ENCODE results near the gene SND1.

The SND1 gene

GRCh38 chr7:127651556-127652332 lies at the start of gene SND1:
Gene SND1 (plus strand): TSS chr7:127652194. CDS start chr7:127652374, 180 bp downstream.
- Mint-ChIP-seq H3K4me1 (ENCODE audit: low read depth) (peaks cover 41% of the 10 kb centered on the region), H3K4me3 (no peak within 1 kb of the TSS), H3K9me3 (no peaks in the 10 kb centered on the region), H3K27ac (peak within 1 kb of the TSS; percentile 99), H3K36me3 (ENCODE audit: low read depth) (peaks cover 29% of the 10 kb centered on the region), H3K27me3 (ENCODE audit: low read depth) (peaks cover 5% of the 10 kb centered on the region)
- peak; percentile 99 for DNase-seq (ENCODE audit: low spot score)

- Mint-ChIP-seq H3K9me3 (no peaks in the 10 kb centered on the region), H3K4me1 (ENCODE audit: low read depth) (no peaks in the 10 kb centered on the region), H3K4me3 (no peak overlapping the region), H3K36me3 (ENCODE audit: low read depth) (no peaks in the 10 kb centered on the region), H3K27me3 (ENCODE audit: low read depth) (no peaks in the 10 kb centered on the region), H3K27ac (no peak overlapping the region)
- no peak for DNase-seq (ENCODE audit: low spot score)
These were observed 43.5 kb upstream of the SND1 start for GRCh38 chr7:127608446-127608845.

- H3K4me3 Mint-ChIP-seq, result no peak overlapping the region
- H3K9me3 Mint-ChIP-seq, result no peaks in the 10 kb centered on the region
- H3K27ac Mint-ChIP-seq, result no peak overlapping the region
- no peaks in the 10 kb centered on the region for H3K4me1 Mint-ChIP-seq (ENCODE audit: low read depth)
- no peaks in the 10 kb centered on the region for H3K36me3 Mint-ChIP-seq (ENCODE audit: low read depth)
- DNase-seq (ENCODE audit: low spot score), result no peak
- H3K27me3 Mint-ChIP-seq (ENCODE audit: low read depth), result no peaks in the 10 kb centered on the region
These were observed 42.7 kb upstream of the SND1 start for GRCh38 chr7:127609297-127609696.

- Mint-ChIP-seq H3K36me3 (ENCODE audit: low read depth) (no peaks in the 10 kb centered on the region), H3K4me1 (ENCODE audit: low read depth) (no peaks in the 10 kb centered on the region), H3K27me3 (ENCODE audit: low read depth) (peaks cover 8% of the 10 kb centered on the region), H3K27ac (no peak overlapping the region), H3K9me3 (no peaks in the 10 kb centered on the region), H3K4me3 (no peak overlapping the region)
- DNase-seq (ENCODE audit: low spot score), result no peak
These were observed 39.7 kb upstream of the SND1 start for GRCh38 chr7:127612263-127612662.

GRCh38 chr7:127616724-127617123 lies 35.3 kb upstream of the SND1 start:
- no peaks in the 10 kb centered on the region for H3K4me1 Mint-ChIP-seq (ENCODE audit: low read depth)
- no peak for DNase-seq (ENCODE audit: low spot score)
- no peaks in the 10 kb centered on the region for H3K36me3 Mint-ChIP-seq (ENCODE audit: low read depth)
- H3K27ac Mint-ChIP-seq, result no peak overlapping the region
- peaks cover 36% of the 10 kb centered on the region for H3K27me3 Mint-ChIP-seq (ENCODE audit: low read depth)
- no peak overlapping the region for H3K4me3 Mint-ChIP-seq
- H3K9me3 Mint-ChIP-seq, result no peaks in the 10 kb centered on the region

- DNase-seq (ENCODE audit: low spot score), result no peak
- Mint-ChIP-seq H3K4me3 (no peak within 1 kb of the TSS), H3K27me3 (ENCODE audit: low read depth) (peaks cover 45% of the 10 kb centered on the region), H3K36me3 (ENCODE audit: low read depth) (no peaks in the 10 kb centered on the region), H3K9me3 (no peaks in the 10 kb centered on the region), H3K27ac (no peak within 1 kb of the TSS), H3K4me1 (ENCODE audit: low read depth) (no peaks in the 10 kb centered on the region)
These were observed 34.0 kb upstream of the SND1 start, which contains the start of gene PAX4 for GRCh38 chr7:127618042-127618441. Gene PAX4 (minus strand): TSS chr7:127618142. CDS start chr7:127615928, 2,214 bp downstream.

GRCh38 chr7:127618775-127619174 lies 33.2 kb upstream of the SND1 start:
- Mint-ChIP-seq H3K27me3 (ENCODE audit: low read depth) (peaks cover 48% of the 10 kb centered on the region), H3K27ac (no peak overlapping the region), H3K4me1 (ENCODE audit: low read depth) (no peaks in the 10 kb centered on the region), H3K9me3 (no peaks in the 10 kb centered on the region), H3K36me3 (ENCODE audit: low read depth) (no peaks in the 10 kb centered on the region), H3K4me3 (no peak overlapping the region)
- DNase-seq (ENCODE audit: low spot score), result no peak

- Mint-ChIP-seq H3K4me1 (ENCODE audit: low read depth) (no peaks in the 10 kb centered on the region), H3K27me3 (ENCODE audit: low read depth) (peaks cover 55% of the 10 kb centered on the region), H3K9me3 (no peaks in the 10 kb centered on the region), H3K4me3 (no peak overlapping the region), H3K27ac (no peak overlapping the region), H3K36me3 (ENCODE audit: low read depth) (no peaks in the 10 kb centered on the region)
- DNase-seq (ENCODE audit: low spot score), result no peak
These were observed 32.2 kb upstream of the SND1 start for GRCh38 chr7:127619681-127620405.

- H3K27ac Mint-ChIP-seq, result no peak overlapping the region
- peaks cover 59% of the 10 kb centered on the region for H3K27me3 Mint-ChIP-seq (ENCODE audit: low read depth)
- H3K36me3 Mint-ChIP-seq (ENCODE audit: low read depth), result no peaks in the 10 kb centered on the region
- no peaks in the 10 kb centered on the region for H3K4me1 Mint-ChIP-seq (ENCODE audit: low read depth)
- H3K4me3 Mint-ChIP-seq, result no peak overlapping the region
- no peaks in the 10 kb centered on the region for H3K9me3 Mint-ChIP-seq
- DNase-seq (ENCODE audit: low spot score), result no peak
These were observed 31.4 kb upstream of the SND1 start for GRCh38 chr7:127620406-127621233.

- DNase-seq (ENCODE audit: low spot score), result no peak
- H3K27me3 Mint-ChIP-seq (ENCODE audit: low read depth), result peaks cover 50% of the 10 kb centered on the region
- no peak overlapping the region for H3K4me3 Mint-ChIP-seq
- H3K27ac Mint-ChIP-seq, result no peak overlapping the region
- no peaks in the 10 kb centered on the region for H3K9me3 Mint-ChIP-seq
- H3K36me3 Mint-ChIP-seq (ENCODE audit: low read depth), result no peaks in the 10 kb centered on the region
- H3K4me1 Mint-ChIP-seq (ENCODE audit: low read depth), result no peaks in the 10 kb centered on the region
These were observed 26.7 kb upstream of the SND1 start for GRCh38 chr7:127625331-127625730.

GRCh38 chr7:127628445-127628844 lies 23.5 kb upstream of the SND1 start:
- Mint-ChIP-seq H3K4me3 (no peak overlapping the region), H3K4me1 (ENCODE audit: low read depth) (no peaks in the 10 kb centered on the region), H3K36me3 (ENCODE audit: low read depth) (no peaks in the 10 kb centered on the region), H3K27ac (no peak overlapping the region), H3K27me3 (ENCODE audit: low read depth) (peaks cover 28% of the 10 kb centered on the region), H3K9me3 (no peaks in the 10 kb centered on the region)
- no peak for DNase-seq (ENCODE audit: low spot score)

GRCh38 chr7:127629268-127629854 lies 22.6 kb upstream of the SND1 start:
- Mint-ChIP-seq H3K27me3 (ENCODE audit: low read depth) (peaks cover 27% of the 10 kb centered on the region), H3K4me1 (ENCODE audit: low read depth) (no peaks in the 10 kb centered on the region), H3K36me3 (ENCODE audit: low read depth) (no peaks in the 10 kb centered on the region), H3K9me3 (no peaks in the 10 kb centered on the region), H3K27ac (no peak overlapping the region), H3K4me3 (no peak overlapping the region)
- no peak for DNase-seq (ENCODE audit: low spot score)

GRCh38 chr7:127632276-127632910 lies 19.6 kb upstream of the SND1 start:
- H3K27me3 Mint-ChIP-seq (ENCODE audit: low read depth), result peaks cover 21% of the 10 kb centered on the region
- no peak overlapping the region for H3K4me3 Mint-ChIP-seq
- no peak overlapping the region for H3K27ac Mint-ChIP-seq
- no peak for DNase-seq (ENCODE audit: low spot score)
- H3K4me1 Mint-ChIP-seq (ENCODE audit: low read depth), result no peaks in the 10 kb centered on the region
- no peaks in the 10 kb centered on the region for H3K36me3 Mint-ChIP-seq (ENCODE audit: low read depth)
- H3K9me3 Mint-ChIP-seq, result no peaks in the 10 kb centered on the region
